Astrocyte (in vitro differentiated cells and primary cell): ENCODE results near the gene NUP93.

Experiments used
- EZH2 ChIP-seq: IDR thresholded peaks from 2 replicates; pipeline ENCODE4 v1.6.1; 2012; ENCODE audit warnings: mild to moderate bottlenecking, low read length, inconsistent platforms; ENCODE audit not compliant: insufficient read depth
- TF ChIP-seq, protein P1 (sequence below): IDR thresholded peaks from 2 replicates; pipeline ENCODE4 v1.5.1; 2011; ENCODE audit warnings: low read depth, mild to moderate bottlenecking, inconsistent platforms, low read length, moderate library complexity; ENCODE audit not compliant: insufficient read depth

DNA sequence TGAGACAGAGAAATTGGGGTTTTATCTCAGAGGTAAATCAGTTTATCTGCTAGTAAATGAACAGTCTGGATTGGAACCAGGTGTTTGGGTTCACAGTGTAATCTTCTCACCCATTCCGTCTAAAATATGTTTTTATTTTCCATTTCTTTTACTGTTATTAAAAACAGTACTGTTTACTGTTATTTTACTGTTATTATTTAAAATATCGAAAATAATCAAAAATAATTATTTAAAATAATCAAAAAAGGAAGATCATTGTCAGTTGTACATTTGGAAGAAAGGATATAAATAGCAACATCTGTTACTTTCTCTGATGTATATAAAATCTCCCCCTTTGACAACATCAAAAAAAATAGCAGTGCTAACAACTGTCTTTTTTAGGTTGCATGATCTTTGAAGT is 11.5 kb downstream of the NUP93 start:
- TF ChIP-seq, protein P1, sequence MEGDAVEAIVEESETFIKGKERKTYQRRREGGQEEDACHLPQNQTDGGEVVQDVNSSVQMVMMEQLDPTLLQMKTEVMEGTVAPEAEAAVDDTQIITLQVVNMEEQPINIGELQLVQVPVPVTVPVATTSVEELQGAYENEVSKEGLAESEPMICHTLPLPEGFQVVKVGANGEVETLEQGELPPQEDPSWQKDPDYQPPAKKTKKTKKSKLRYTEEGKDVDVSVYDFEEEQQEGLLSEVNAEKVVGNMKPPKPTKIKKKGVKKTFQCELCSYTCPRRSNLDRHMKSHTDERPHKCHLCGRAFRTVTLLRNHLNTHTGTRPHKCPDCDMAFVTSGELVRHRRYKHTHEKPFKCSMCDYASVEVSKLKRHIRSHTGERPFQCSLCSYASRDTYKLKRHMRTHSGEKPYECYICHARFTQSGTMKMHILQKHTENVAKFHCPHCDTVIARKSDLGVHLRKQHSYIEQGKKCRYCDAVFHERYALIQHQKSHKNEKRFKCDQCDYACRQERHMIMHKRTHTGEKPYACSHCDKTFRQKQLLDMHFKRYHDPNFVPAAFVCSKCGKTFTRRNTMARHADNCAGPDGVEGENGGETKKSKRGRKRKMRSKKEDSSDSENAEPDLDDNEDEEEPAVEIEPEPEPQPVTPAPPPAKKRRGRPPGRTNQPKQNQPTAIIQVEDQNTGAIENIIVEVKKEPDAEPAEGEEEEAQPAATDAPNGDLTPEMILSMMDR: no peak
- no peak for TF ChIP-seq EZH2
